Activated CD8-positive, alpha-beta memory T cell treated with anti-CD3 and anti-CD28 coated beads for 1 hour (primary cell): Measurements from ENCODE around the gene GRAMD4.

ENCODE experiments used
- DNase-seq, 2 donors: peaks; one replicate each; pipeline ENCODE4 v3.0.0-alpha.2; 2020; ENCODE audit warnings: low read depth in 1 of 2; ENCODE audit errors: extremely low read depth in 1 of 2

The GRAMD4 gene, protein sequence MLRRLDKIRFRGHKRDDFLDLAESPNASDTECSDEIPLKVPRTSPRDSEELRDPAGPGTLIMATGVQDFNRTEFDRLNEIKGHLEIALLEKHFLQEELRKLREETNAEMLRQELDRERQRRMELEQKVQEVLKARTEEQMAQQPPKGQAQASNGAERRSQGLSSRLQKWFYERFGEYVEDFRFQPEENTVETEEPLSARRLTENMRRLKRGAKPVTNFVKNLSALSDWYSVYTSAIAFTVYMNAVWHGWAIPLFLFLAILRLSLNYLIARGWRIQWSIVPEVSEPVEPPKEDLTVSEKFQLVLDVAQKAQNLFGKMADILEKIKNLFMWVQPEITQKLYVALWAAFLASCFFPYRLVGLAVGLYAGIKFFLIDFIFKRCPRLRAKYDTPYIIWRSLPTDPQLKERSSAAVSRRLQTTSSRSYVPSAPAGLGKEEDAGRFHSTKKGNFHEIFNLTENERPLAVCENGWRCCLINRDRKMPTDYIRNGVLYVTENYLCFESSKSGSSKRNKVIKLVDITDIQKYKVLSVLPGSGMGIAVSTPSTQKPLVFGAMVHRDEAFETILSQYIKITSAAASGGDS

DNA sequence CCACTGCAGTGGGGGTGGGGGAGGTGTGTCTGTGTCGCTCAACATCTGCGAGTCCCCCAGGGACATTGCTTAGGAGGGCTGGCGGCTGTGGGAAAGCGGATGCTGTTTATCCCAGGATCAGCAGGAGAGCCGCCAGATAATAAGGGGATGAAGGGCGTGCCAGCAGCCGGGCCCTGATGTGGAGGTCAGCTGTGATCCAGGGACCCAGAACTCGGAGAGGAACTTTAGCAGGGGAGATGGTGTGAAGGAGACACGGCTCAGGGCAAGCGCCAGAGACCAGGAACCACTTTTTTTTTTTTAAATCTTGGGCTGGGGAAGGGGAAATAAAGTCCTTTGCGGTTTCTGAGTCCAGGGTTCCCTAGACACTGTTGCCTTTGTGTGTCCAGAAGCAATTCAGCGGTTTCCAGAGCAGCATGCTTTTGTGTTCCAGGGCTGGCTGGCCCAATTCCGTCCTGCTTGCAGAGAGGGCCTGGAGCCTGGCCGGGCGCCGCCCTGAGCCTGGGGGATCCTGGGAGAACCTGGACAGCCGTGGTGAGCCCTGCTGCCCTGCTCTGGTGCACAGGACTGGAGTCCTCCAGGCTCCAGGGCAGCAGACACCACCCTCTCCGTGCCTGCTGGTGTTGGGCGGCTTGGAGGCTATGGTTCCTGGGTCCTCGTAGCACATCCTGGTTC is at the start of gene GRAMD4:
GRAMD4 (plus strand) TSS at position 557 of the 672 bp plus-strand sequence. CDS start 6,414 bp downstream, outside the sequence.
- no peak for DNase-seq

DNA sequence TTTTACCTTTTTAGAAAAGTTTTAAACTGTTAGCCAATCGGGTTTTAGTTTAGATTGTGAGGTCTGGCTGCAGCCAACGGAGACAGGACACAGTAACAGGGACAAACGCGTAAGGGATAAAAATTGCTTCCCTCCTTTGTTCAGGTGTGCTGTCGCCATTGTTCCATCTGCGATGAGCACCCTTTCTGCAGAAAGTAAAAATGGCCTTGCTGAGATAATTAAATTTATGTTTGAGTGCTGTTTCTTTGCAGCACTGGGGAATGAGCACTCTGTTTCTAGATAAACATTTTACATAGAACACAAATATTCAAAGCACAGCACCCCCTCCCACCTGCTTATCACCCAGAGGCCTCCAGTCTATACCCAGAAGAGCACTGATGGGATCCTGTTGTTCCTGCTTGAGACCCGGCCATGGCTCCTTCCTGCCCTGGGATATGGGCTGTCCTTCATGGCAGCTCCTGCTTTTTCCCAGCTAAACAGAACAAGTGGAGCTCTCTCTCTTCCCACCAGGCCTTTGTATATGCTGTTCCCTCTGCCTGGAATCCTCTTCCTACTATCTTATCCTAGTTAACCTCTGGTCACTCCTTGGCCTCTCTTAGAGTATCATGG is 48.4 kb upstream of the GRAMD4 start:
- no peak for DNase-seq

GRCh38 chr22:46572911-46573780 is 47.0 kb upstream of the GRAMD4 start:
- DNase-seq: no peak

DNA sequence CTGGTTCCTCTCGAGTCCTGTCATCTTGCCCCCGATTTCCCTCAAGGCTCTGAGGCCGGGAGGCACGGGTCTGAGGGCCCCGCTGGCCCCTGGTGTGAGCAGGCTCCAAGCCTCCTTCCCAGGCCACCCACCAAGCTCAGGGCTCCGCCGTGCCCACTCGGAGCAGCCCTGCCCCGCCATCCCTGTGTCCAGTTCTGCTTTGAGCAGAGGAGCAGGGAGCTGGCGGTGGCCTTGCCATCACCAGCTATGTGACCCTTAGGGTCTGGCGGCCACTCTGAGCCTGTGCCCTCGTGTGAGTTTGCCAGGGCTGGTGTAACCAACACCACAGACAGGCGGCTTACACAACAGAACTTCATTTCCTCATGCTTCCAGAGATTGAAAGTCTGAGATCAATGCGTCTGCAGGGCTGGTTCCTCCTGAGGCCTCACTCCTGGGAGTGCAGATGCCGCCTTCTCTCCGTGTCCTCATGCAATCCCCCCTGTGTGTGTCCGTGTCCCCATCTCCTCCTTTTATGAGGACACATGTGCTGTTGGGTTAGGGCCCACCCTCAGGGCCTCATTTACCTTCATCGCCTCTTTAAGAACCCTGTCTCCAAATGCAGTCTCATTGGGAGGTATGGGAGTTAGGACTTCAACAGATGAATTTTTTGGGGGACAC is 46.3 kb upstream of the GRAMD4 start:
- DNase-seq: no peak

- no peak for DNase-seq
Measured at GRCh38 chr22:46574438-46574992, 45.7 kb upstream of the GRAMD4 start.

DNA sequence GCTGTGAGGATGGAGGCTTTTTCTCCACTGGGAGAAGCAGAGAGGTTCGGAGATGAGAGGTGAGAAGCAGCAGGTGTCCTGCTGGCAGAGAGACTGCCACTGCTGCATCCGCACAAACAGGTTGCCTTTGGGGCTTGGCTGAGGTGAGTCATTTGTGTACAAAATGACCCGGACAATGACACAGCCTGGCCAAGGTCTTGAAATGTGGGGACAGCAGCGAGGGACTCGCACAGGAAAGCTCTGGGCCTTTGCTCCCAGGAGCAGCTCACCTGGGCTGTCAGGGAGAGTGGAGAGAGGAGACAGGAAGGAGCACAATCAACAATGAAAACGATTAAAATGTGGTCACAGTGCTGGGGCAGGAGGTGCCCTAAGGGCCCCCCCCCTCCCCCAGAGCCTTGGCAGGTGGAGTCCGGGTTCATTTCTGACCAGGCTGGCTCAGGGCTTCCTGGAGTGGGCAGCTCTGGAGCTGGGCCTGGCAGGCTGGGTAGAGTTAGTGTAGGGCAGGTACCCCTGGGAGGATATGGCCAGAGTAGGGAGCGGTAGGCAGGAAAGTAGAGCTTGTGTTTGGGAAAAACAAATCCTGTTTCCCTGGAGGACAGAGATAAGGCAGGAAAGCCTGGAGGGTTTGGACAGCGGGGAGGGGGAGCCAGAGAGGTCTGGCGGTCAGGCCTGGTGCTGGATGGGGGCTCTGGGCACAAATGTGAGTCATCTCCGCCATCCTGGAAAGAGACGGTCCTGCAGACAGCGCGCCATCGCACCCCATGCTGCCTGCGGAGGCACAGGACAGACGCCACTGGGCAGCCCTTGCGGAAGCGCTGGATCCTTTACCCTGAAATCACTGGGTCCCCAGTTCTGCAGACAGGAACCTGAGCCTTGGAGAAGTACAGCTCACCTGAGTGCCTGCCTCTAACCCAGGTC is 44.9 kb upstream of the GRAMD4 start:
- DNase-seq: no peak

GRCh38 chr22:46575911-46576555 is 44.2 kb upstream of the GRAMD4 start:
- no peak for DNase-seq

DNA sequence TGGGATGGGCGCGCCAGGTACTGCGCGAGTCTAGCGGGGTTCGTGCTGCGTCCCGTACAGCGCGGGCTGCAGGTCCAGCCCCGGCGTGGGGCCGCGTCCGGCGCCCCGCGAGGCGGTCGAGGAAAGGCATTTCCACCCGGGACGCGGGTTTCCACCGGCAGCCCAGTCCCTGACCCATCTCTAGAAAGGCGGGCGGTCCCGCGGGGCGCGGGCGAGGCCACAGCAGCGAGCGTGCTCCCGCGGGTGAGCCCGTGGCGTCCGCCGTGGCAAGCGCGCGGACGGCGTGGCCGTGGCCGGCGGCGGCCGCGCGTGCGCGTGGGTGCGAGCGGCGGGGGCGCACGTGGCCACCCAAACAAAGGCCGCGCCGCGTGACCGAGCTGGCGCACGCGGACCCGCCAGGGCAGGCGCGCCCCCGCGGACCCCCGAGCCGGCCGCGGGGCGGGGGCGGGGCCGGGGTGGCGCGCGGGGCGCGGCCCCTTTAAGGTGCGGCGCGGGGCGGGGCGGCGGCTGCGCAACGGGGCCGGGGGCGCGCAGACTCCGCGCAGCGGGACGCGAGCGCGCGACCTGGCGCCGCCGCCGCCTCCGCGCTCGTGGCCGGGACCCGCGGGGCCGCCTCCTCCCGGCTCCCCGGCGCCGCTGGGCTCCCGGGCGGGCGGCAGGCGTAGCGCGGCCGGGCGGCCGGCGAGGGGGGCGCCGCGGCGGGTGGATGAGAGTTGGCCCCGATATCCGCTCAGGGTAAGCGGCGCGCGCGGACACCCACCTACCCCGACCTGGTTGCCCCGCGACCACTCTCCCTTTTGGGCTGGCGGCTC is 43.4 kb upstream of the GRAMD4 start:
- DNase-seq: peak in 1 of 2 donors; percentile 52

DNA sequence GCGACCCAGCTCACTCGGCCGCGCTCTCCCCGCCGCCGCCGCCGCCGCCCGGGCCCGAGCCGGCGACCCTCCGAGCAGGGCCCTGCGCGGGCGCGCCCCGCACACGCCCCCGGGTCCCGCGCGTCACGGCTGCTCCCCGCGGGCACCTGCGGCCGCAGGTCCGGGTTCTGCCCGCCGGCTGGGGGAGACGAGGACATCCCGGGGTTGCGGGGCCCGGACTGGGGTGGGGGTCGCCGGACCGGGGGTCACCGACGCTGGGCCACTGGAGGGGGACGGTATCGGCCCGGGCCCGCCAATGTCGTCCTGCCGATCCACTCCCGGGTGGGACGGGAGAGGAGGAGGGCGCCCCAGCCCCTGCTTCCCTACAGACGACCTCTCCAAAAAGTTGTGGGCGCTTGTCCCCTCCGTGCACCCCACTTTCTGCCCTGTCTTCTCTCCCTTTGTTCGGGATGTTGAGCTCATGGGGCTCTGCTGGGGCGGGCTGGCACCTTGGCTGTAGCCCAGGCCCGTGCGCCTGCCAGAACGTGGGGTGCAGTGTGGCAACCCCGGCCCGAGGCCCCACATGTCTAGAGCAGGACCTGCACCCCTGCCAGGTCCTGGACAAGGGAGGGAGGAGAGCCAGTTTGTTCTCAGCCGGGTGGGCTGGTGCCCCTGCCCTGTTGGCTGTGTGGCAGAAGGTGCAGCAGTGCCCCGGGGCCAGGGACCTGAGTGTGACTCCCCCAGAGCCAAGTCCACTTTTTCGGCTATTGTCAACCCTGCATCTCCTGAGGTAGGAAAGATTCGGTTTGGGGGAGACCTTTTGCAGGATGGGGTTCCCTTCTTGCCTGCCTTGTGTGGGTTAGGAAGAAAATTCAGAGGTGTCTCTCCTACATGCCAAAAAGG is 42.6 kb upstream of the GRAMD4 start:
- no peak for DNase-seq

DNA sequence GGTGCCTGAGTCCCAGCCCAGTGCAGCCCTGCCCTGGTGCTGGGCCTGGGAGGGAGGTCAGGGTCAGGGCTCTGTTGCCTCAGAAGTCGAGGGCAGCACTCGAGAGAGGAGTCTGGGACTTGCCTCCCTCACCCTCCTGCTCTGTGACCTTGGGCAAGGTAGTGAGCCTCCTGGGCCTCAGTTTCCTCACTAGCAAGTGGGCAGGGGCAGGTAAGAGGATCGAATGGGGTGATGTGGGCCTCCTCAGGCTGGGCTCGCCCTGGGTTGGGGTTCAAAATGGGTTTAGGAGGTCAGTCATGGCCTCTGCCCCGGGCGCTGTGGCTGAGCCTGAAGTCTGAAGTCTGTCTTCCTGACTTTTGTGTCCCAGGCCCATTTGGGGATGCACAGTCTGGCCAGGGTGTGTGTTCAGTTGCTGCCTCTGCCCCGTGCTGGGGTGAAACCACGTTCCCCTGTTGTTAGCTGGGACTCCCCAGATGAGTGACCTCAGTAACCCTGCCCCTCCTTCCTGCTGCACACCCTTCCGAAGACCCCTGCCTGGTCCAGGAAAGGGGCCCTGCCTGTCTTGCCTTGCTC is 41.8 kb upstream of the GRAMD4 start:
- no peak for DNase-seq

GRCh38 chr22:46578824-46579561 is 41.2 kb upstream of the GRAMD4 start:
- no peak for DNase-seq

DNA sequence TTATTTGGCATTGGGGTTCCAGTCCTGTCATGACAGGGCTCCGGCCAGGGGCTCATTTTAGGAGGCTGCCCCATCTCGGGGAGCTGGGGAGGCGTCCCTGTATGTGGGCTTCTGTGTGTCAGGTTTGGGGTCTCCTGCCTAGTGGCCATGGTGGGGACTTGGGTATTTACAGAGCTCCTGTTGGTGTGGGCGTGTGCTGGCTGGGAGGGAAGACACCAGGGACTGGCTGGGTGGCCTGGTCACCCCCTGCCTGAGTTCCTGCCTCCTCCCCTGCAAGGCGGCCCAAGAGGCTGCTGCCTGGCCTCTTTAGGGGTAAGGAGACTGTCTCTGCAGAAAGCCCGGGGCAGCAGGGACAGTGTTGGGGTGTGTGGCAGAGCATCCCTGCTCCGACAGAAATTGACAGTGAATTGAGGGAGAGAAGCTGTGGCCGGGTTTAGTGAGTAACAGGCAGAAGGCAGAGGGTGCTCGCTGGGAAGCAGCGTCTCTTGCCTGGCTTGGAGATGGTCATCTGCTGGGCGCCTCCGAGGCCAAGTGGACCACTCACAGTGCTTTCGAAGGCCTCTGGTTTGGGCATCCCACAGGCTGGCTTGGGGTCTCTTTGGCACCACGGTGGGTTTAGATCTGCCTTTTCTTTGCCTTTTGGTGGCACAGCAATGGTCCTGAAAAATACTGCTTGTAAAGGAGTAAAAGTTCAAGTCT is 40.3 kb upstream of the GRAMD4 start:
- no peak for DNase-seq

GRCh38 chr22:46580940-46581537 is 39.1 kb upstream of the GRAMD4 start:
- DNase-seq: no peak

DNA sequence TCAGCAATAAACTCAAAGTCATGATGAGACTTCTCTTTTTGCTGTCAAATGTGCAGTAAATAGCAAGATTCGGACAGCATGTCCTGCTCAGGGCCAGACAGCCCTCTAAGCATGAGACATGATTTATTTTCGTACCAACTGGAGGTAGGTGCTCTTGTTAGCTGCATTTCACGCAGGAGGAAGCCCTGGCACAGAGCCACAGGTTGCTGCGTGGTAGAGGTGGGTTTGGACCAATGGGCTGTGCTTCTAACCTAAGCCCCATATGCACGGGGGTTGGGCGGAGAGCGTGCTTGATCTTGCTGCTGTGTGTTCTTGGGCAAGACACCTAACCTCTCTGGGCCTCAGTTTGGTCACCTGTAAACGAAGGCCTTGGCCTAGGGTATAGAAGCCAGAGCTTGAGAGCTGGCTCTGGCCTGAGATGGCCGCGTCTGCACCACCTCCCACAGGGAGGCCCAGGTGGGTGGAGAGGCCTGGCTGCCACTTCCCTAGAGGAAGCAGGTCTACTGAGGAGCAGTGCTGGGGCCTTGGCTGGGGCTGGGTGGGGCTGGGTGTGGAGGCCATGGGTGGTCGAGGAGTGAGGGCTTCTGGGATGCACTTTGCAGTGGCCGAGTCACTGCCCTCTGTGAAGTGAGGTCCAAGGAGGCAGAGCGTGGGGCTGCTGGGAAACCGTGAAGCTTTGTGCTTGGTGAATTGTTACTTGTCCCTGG is 38.5 kb upstream of the GRAMD4 start:
- DNase-seq: no peak
